GM23338 (cell line): ENCODE data around the gene ZNF678. TPM values are rescaled to one million over a fixed set of nuclear protein-coding genes. Genes with fewer than 3 reads are reported as not detected.

Experiments
- ATAC-seq: fragments of 200-7000 bp; cut with Tn5 transposase; 3 replicates; pipeline ENCODE4 v1.9.1; 2020
- DNase-seq: peaks from one replicate; pipeline ENCODE4 v3.0.0-alpha.2; 2015; ENCODE audit warnings: low spot score
- H2AFZ ChIP-seq: fragments of 200-600 bp; sonication (generic); 2 replicates; pipeline ENCODE4 v1.8.0; 2016; ENCODE audit warnings: antibody characterized with exemption, mild to moderate bottlenecking, moderate library complexity
- H3F3A ChIP-seq: fragments of 200-600 bp; sonication (generic); replicated peaks from 2 replicates; pipeline ENCODE4 v1.8.0; 2017; ENCODE audit warnings: antibody characterized with exemption, mixed run types, low read depth
- H3K27ac ChIP-seq: fragments of 200-600 bp; sonication (generic); 2 replicates; pipeline ENCODE4 v1.6.1; 2016; ENCODE audit warnings: low read depth
- H3K27me3 ChIP-seq: fragments of 200-600 bp; sonication (generic); 2 replicates; pipeline ENCODE4 v1.8.0; 2016; ENCODE audit warnings: mild to moderate bottlenecking, mixed run types, moderate library complexity; ENCODE audit not compliant: insufficient read depth
- H3K36me3 ChIP-seq: fragments of 200-600 bp; sonication (generic); 2 replicates; pipeline ENCODE4 v1.8.0; 2016; ENCODE audit warnings: mild to moderate bottlenecking; ENCODE audit not compliant: insufficient read depth
- H3K4me1 ChIP-seq: fragments of 200-600 bp; sonication (generic); 2 replicates; pipeline ENCODE4 v1.8.0; 2016; ENCODE audit warnings: mild to moderate bottlenecking, moderate library complexity; ENCODE audit not compliant: insufficient read depth
- H3K4me2 ChIP-seq: fragments of 200-600 bp; sonication (generic); 2 replicates; pipeline ENCODE4 v1.7.1; 2017; ENCODE audit warnings: mixed run types
- H3K4me3 ChIP-seq: fragments of 200-600 bp; sonication (generic); 2 replicates; pipeline ENCODE4 v1.6.1; 2016; ENCODE audit warnings: mixed run types
- H3K79me2 ChIP-seq: fragments of 200-600 bp; sonication (generic); replicated peaks from 2 replicates; pipeline ENCODE4 v1.8.0; 2017; ENCODE audit warnings: mild to moderate bottlenecking; ENCODE audit not compliant: insufficient read depth
- H3K9me2 ChIP-seq: fragments of 200-600 bp; sonication (generic); 2 replicates; pipeline ENCODE4 v1.8.0; 2017; ENCODE audit not compliant: insufficient read depth
- H4K20me1 ChIP-seq: fragments of 200-600 bp; sonication (generic); replicated peaks from 2 replicates; pipeline ENCODE4 v1.8.0; 2017; ENCODE audit warnings: mild to moderate bottlenecking; ENCODE audit not compliant: insufficient read depth
- H3K27ac Mint-ChIP-seq: 2 replicates; pipeline ENCODE4 v1.8.0; 2020; ENCODE audit warnings: inconsistent platforms, mild to moderate bottlenecking, moderate library complexity, mixed read lengths
- H3K27me3 Mint-ChIP-seq: 3 replicates; pipeline ENCODE4 v1.8.0; 2022; ENCODE audit warnings: low read depth, mild to moderate bottlenecking, moderate library complexity, mixed read lengths, inconsistent platforms; ENCODE audit not compliant: insufficient read depth, poor library complexity
- H3K36me3 Mint-ChIP-seq: 3 replicates; pipeline ENCODE4 v1.8.0; 2021; ENCODE audit warnings: low read depth, mild to moderate bottlenecking, inconsistent platforms, moderate library complexity, mixed read lengths
- H3K4me1 Mint-ChIP-seq: 3 replicates; pipeline ENCODE4 v1.8.0; 2020; ENCODE audit warnings: mild to moderate bottlenecking, inconsistent platforms, mixed read lengths
- H3K4me3 Mint-ChIP-seq: 3 replicates; pipeline ENCODE4 v1.8.0; 2021; ENCODE audit warnings: moderate library complexity, mild to moderate bottlenecking, inconsistent platforms, mixed read lengths
- H3K9me3 Mint-ChIP-seq: 3 replicates; pipeline ENCODE4 v1.8.0; 2020; ENCODE audit warnings: moderate library complexity, mild to moderate bottlenecking, inconsistent platforms, mixed read lengths
- CREB1 ChIP-seq: fragments of 250-450 bp; sonication (Bioruptor Pico); IDR thresholded peaks from 2 replicates; pipeline ENCODE4 v1.5.0; 2020; ENCODE audit warnings: low read depth, mild to moderate bottlenecking, moderate library complexity
- EZH2 ChIP-seq: fragments of 200-600 bp; sonication (generic); IDR thresholded peaks from one replicate; pipeline ENCODE4 v1.8.0; 2017; ENCODE audit warnings: antibody characterized with exemption, mild to moderate bottlenecking, low read depth; ENCODE audit not compliant: unreplicated experiment
- POLR2AphosphoS5 ChIP-seq: IDR thresholded peaks from 2 replicates; pipeline ENCODE4 v1.6.1; 2016; ENCODE audit warnings: antibody characterized with exemption, low read depth
- REST ChIP-seq: IDR thresholded peaks from one replicate; pipeline ENCODE4 v1.6.1; 2018; ENCODE audit warnings: antibody characterized with exemption; ENCODE audit not compliant: unreplicated experiment
- STAT1 ChIP-seq: IDR thresholded peaks from one replicate; pipeline ENCODE4 v1.6.1; 2016; ENCODE audit warnings: antibody characterized with exemption; ENCODE audit not compliant: unreplicated experiment
- ZNF114 ChIP-seq: fragments of 250-450 bp; sonication (Bioruptor Pico); IDR thresholded peaks from 2 replicates; pipeline ENCODE4 v1.5.0; 2020; ENCODE audit warnings: mild to moderate bottlenecking, moderate library complexity
- ZNF331 ChIP-seq: fragments of 250-450 bp; sonication (Bioruptor Pico); IDR thresholded peaks from 2 replicates; pipeline ENCODE4 v1.5.0; 2020; ENCODE audit warnings: low read depth, mild to moderate bottlenecking, moderate library complexity
- polyA plus RNA-seq: library from polyadenylated mRNA; unstranded; fragments of >200 nt; fragmentation: Nextera tagmentation; extraction: Ambion mirVana; gene quantifications from 2 replicates; pipeline ENCODE4 v1.2.1, GENCODE V29; 2016
- total RNA-seq: library from RNA; depleted of rRNA; stranded (reverse); fragments of >200 nt; shearing (Covaris generic); gene quantifications from 2 replicates; pipeline ENCODE4 v1.2.3, GENCODE V29; 2014
- TF ChIP-seq, protein P1 (sequence below): IDR thresholded peaks from 2 replicates; pipeline ENCODE4 v1.6.1; 2016; ENCODE audit warnings: antibody characterized with exemption
- TF ChIP-seq, protein P2 (sequence below): fragments of 250-450 bp; sonication (Bioruptor Pico); IDR thresholded peaks from 2 replicates; pipeline ENCODE4 v1.5.0; 2020; ENCODE audit warnings: mild to moderate bottlenecking, moderate library complexity

ZNF678 gene
- total and polyA plus RNA-seq, 2 experiments from 2014 or later: 8.6 to 60.0 TPM

DNA sequence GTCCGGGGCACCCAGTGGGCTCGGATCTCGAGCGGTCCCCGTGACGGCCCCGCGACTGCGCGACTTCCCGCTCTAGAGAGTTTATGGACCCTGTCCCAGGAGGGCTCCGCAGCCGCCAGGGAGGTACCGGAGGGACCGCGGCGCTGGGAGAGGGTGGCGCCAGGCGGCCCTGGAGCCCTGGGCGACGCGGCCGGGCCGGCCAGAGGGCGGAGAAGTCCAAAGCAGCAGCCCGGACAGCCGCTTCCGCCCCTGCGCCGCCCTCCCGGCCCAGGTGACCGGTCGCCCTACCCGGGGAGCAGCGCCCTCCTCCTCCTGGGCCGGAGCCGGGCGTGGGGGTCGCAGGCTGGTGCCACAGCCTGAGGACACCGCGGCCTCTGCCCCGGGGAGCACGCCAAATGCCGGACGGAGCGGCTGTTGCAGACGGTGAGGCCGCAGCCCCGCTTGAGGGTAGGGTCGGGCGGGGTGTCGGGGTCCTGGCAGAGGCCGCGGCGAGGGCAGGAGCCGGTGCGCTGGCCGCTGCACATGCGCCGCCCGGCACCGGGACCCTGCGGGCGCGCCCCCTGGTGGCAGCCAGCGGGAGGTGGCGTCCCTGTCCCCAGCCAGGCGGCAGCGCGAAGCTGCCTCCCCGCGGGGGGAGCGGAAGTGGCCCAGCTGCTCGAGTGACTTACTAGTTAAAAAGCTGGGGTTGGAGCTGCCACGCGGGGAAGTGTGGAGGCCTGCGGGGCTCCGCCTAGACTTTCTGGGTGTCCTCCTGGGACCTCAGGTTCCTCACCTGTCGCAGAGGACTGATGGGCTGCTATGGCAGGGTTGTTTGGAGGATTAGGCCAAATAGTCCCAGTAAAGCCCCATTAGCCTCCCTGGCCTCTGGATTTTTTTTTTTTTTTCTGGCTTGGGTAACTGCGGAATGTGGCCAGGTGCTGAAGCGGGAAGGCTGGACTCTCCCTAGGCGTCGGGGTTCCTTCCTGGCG lies 20.9 kb upstream of the ZNF678 start (continued):
- TF ChIP-seq, protein P1, sequence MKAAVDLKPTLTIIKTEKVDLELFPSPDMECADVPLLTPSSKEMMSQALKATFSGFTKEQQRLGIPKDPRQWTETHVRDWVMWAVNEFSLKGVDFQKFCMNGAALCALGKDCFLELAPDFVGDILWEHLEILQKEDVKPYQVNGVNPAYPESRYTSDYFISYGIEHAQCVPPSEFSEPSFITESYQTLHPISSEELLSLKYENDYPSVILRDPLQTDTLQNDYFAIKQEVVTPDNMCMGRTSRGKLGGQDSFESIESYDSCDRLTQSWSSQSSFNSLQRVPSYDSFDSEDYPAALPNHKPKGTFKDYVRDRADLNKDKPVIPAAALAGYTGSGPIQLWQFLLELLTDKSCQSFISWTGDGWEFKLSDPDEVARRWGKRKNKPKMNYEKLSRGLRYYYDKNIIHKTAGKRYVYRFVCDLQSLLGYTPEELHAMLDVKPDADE: no peak
- TF ChIP-seq EZH2 (peak; percentile 29), ZNF114 (CRISPR knock-in tag) (no peak), STAT1 (no peak)

DNA sequence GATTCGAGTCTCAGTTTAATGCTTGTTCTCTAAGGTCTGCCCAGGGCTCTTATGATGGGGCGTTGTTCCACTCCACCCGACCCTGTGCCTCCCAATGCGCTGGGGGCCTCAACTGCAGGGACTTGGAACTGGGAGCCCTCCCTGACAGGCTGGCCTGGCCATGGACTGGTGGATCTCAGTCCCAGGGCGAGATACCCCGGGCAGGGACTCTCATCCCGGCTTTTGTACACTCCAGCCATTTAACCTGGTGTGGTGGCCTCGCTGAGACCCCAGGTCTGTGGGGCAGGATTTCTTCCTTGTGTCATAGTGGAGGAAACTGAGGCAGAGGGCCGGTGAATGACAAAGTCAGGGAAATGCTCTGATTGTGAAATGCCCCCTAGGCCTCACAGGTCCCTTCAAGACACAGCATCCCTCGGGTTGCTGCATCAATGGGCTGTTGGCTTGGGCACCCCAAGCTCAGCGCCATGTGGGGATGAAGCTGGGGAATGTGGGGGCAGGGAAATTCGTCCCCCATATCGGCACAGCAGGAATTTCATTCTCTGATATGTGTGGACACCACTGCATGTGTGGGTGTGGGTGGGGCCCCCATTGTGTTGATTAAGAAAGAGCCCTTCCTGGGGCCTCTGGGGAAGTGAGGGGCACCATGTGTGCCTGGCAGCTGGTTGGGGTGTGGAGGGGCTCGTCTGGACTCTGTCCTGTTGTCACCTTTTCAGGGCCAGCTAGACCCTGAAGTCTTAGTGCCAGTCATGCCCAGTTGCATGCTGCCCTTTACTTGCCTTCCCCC lies 19.9 kb upstream of the ZNF678 start:
- H3K9me2 ChIP-seq: 0 out of 2 replicates have a peak, but pooled peaks cover 3% of the 10 kb centered on the region
- peaks cover 4% of the 10 kb centered on the region for H3K9me3 Mint-ChIP-seq
- no peaks in the 10 kb centered on the region for H3K36me3 ChIP-seq
- no peaks in the 10 kb centered on the region; the same call in 2 of the 3 replicates for H3K36me3 Mint-ChIP-seq
- H3K27me3 Mint-ChIP-seq: peaks cover 27% of the 10 kb centered on the region
- H3K4me1 Mint-ChIP-seq: peaks cover 4% of the 10 kb centered on the region
- H3K4me1 ChIP-seq: no peaks in the 10 kb centered on the region; the same call in 1 of the 2 replicates
- H3K27ac Mint-ChIP-seq: no peak overlapping the region
- H3K4me3 Mint-ChIP-seq: peak overlapping the region; percentile 62; the same call in 2 of the 3 replicates
- no peak for ATAC-seq
- no peak overlapping the region for H3K27ac ChIP-seq
- H2AFZ ChIP-seq: peak overlapping the region; percentile 98
- no peaks in the 10 kb centered on the region for H3K79me2 ChIP-seq
- no peaks in the 10 kb centered on the region for H4K20me1 ChIP-seq
- H3K4me3 ChIP-seq: peak overlapping the region; percentile 68
- H3K27me3 ChIP-seq: peaks cover 20% of the 10 kb centered on the region
- no peaks in the 10 kb centered on the region for H3F3A ChIP-seq
- H3K4me2 ChIP-seq: peak overlapping the region; percentile 61; the same call in 1 of the 2 replicates
- DNase-seq: no peak
- no peak for TF ChIP-seq POLR2AphosphoS5
- TF ChIP-seq REST: no peak
- TF ChIP-seq CREB1 (CRISPR knock-in tag): no peak
- TF ChIP-seq STAT1: no peak
- TF ChIP-seq ZNF331 (CRISPR knock-in tag): no peak
- no peak for TF ChIP-seq EZH2
- no peak for TF ChIP-seq ZNF114 (CRISPR knock-in tag)
- TF ChIP-seq, protein P2, sequence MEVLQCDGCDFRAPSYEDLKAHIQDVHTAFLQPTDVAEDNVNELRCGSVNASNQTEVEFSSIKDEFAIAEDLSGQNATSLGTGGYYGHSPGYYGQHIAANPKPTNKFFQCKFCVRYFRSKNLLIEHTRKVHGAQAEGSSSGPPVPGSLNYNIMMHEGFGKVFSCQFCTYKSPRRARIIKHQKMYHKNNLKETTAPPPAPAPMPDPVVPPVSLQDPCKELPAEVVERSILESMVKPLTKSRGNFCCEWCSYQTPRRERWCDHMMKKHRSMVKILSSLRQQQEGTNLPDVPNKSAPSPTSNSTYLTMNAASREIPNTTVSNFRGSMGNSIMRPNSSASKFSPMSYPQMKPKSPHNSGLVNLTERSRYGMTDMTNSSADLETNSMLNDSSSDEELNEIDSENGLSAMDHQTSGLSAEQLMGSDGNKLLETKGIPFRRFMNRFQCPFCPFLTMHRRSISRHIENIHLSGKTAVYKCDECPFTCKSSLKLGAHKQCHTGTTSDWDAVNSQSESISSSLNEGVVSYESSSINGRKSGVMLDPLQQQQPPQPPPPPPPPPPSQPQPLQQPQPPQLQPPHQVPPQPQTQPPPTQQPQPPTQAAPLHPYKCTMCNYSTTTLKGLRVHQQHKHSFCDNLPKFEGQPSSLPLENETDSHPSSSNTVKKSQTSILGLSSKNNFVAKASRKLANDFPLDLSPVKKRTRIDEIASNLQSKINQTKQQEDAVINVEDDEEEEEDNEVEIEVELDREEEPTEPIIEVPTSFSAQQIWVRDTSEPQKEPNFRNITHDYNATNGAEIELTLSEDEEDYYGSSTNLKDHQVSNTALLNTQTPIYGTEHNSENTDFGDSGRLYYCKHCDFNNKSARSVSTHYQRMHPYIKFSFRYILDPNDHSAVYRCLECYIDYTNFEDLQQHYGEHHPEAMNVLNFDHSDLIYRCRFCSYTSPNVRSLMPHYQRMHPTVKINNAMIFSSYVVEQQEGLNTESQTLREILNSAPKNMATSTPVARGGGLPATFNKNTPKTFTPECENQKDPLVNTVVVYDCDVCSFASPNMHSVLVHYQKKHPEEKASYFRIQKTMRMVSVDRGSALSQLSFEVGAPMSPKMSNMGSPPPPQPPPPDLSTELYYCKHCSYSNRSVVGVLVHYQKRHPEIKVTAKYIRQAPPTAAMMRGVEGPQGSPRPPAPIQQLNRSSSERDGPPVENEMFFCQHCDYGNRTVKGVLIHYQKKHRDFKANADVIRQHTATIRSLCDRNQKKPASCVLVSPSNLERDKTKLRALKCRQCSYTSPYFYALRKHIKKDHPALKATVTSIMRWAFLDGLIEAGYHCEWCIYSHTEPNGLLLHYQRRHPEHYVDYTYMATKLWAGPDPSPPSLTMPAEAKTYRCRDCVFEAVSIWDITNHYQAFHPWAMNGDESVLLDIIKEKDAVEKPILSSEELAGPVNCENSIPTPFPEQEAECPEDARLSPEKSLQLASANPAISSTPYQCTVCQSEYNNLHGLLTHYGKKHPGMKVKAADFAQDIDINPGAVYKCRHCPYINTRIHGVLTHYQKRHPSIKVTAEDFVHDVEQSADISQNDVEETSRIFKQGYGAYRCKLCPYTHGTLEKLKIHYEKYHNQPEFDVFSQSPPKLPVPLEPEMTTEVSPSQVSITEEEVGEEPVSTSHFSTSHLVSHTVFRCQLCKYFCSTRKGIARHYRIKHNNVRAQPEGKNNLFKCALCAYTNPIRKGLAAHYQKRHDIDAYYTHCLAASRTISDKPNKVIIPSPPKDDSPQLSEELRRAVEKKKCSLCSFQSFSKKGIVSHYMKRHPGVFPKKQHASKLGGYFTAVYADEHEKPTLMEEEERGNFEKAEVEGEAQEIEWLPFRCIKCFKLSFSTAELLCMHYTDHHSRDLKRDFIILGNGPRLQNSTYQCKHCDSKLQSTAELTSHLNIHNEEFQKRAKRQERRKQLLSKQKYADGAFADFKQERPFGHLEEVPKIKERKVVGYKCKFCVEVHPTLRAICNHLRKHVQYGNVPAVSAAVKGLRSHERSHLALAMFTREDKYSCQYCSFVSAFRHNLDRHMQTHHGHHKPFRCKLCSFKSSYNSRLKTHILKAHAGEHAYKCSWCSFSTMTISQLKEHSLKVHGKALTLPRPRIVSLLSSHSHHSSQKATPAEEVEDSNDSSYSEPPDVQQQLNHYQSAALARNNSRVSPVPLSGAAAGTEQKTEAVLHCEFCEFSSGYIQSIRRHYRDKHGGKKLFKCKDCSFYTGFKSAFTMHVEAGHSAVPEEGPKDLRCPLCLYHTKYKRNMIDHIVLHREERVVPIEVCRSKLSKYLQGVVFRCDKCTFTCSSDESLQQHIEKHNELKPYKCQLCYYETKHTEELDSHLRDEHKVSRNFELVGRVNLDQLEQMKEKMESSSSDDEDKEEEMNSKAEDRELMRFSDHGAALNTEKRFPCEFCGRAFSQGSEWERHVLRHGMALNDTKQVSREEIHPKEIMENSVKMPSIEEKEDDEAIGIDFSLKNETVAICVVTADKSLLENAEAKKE (CRISPR knock-in tag): no peak
